Measurements from ENCODE around the gene NALCN.
A peak's percentile ranks its signal among the peaks of the same experiment; 100 is the strongest.

Gene NALCN

DNA sequence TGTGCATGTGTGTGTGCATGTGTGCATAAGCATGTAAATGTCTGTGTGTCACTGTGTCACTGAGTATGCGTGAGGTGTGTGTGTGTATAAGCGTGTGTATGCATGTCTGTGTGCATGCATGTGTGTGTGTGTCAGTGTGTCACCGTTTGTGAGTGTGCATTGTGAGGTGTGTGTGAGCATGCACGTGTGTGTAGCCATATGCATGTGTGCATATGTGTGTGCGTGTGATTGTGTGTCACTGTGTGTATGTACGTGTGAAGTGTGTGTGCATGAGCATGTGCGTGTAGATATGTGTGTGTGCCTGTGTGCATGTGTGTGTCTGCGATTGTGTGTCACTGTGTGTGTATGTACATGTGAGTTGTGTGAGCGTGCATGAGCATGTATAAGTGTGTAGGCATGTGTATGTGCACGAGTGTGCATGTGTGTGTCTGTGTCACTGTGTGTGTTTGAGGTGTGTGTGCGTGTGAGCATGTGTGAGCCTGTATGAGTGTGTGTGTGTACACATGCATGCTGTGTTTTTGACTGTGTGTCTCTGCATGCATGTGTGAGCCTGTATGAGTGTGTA, 144.5 kb downstream of the NALCN start:
- DNase-seq: no peak

GRCh38 chr13:101267656-101268055, 148.7 kb downstream of the NALCN start:
- DNase-seq: no peak

- no peak for DNase-seq
Observed at GRCh38 chr13:101265934-101266333, 150.4 kb downstream of the NALCN start.

GRCh38 chr13:101264931-101265330, 151.4 kb downstream of the NALCN start:
- DNase-seq: no peak

GRCh38 chr13:101262306-101262705, 154.0 kb downstream of the NALCN start:
- DNase-seq: no peak

DNA sequence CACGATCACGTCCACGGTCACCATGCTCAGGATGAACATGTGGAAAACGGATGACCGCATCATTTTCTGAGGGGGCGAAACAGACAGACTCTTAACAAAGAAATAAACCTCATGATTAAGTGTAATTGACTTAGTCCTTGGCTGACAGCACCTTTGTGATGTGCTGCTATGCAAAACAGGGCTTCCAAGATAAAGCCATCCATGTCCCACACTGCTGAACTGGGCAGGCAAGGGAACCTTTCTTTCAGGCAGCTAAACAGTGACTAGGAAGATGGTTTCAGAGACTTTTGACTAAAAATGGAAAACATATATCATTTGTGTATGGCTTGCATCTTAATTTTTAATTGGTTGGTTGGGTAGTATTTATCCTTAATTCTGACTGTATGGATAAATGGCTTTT, 157.8 kb downstream of the NALCN start:
- no peak for DNase-seq

DNA sequence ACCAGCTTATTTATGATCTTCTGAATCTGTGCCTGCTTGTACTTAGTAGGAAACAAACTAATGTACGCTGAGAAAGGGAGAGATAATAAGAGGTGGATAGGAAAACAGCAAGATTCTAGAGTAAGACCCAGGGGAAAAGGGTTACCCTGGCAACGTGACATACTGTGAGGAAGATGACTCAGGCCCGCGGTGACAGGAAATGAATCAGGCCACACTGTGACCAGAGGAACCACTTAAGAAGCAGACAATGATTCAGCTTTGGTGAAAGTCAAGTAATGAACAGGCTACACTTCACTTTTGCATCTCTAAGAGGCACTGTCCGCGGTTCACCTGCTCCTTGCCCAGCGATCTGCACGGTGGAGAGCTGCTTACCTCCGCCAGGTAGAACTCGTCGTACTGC, 158.2 kb downstream of the NALCN start:
- DNase-seq: peak in 1 of 4 experiments; percentile 1

GRCh38 chr13:101248739-101249514, 167.4 kb downstream of the NALCN start:
- no peak for DNase-seq

DNA sequence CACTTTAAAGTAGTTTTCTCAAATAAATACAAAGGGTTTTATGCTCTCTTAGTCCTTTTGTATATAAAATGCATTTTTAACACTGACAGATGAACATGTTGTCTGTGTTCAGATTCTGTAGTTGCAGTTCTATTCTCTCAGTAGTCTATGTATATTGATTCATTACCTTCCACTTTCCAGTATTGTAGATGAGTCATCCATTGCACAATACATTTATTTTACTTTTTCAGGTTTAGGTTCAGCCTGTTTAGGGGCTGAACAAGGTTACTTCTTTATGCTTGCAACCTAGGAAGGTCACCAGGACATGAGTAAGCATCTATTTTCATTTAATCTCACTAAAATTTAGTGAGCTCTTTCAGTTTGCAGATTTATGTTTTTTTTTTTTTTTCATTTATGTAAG, 173.6 kb downstream of the NALCN start:
- DNase-seq: no peak

DNA sequence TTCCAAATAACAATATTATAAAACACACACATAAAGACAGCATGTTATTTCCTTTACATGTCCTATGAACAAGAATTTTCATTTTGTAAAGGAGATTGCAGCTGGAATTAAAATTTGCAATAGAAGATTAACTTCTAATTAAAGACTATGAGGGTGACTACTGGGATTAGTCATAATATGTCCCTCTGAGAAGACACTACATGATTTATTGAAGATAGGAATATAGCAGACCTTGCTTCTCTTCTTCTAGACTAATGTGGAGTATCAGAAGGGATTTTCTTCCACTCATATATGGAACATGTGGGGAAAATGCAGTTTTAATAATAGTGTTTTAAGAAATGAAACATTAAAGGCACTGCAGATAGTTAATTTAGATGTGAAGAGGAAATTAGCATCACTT, 177.8 kb downstream of the NALCN start:
- DNase-seq: no peak

- DNase-seq: no peak
Observed at GRCh38 chr13:101231751-101232428, 184.4 kb downstream of the NALCN start.

DNA sequence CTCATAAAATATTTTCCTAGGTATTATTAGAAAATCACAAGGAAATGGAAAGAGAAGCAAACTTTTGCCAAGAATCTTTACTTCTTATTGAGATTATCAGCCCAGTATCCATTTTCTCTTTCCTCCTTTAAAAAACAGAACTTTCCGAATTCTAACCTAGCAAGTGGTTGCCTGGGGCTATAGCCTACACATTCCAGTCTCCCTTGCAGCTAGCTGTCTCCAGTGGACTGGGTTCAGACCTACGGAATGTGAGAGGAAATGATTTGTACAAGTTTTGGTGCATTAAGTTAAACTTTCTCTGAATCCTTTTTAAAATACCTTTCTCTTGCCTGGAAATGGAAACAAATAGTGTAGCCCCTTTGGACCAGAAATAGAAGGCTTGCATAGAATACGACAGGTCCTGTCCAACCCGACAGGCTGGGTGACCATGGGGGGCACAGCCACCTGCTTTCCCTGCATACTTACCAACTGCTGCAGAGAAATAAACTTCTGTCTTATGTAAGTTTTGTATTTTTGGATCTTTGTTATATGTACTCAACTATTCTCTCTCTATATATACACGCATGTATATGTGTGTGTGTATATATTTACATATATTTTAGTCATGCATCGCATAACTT, 185.9 kb downstream of the NALCN start:
- DNase-seq: no peak

DNA sequence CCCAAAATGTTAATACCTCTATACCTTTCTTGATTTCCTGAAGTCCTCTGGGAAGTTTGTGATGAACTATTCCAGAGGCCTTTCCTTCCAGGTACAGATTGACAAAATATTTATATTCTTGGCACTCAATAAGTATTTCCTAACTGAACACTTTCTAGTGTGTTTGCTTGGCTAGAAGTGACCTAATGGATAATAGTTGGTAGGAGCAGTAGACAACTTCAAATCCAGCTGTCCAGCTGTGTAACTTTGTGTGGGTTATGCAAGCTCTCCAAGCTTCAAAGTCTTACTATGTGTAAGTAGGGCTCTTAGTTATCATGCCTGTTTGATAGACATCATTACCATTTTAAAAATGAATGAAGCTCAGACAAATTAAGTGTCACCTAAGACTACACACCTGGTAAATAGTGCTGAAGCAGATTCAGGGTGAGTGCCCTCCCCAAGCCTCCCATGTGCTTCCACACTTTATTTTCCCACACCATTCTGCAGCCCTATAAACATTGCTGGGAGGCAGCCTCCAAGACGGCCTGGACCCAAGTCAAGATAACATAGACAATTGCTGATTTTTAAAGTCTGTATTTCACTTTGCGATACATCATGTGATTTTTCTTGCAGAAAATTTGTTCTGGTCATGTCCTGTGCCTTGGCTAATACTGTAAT, 196.6 kb downstream of the NALCN start:
- no peak for DNase-seq

DNA sequence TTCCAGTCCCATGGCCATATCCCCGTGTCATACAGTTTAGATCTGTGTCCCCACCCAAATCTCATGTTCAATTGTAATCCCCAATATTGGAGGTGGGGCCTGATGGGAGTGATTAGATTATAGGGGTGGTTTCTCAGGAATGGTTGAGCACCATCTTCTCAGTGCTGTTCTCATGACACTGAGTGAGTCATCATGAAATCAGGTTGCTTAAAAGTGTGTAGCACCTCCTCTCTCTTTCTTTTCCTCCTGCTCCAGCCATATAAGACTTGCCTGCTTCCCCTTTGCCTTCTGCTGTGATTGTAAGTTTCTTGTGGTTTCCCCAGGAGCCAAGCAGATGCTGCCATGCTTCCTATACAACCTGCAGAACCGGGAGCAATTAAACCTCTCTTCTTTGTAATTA, 197.8 kb downstream of the NALCN start:
- DNase-seq: no peak

GRCh38 chr13:101217086-101217485, 199.2 kb downstream of the NALCN start:
- DNase-seq: no peak

DNA sequence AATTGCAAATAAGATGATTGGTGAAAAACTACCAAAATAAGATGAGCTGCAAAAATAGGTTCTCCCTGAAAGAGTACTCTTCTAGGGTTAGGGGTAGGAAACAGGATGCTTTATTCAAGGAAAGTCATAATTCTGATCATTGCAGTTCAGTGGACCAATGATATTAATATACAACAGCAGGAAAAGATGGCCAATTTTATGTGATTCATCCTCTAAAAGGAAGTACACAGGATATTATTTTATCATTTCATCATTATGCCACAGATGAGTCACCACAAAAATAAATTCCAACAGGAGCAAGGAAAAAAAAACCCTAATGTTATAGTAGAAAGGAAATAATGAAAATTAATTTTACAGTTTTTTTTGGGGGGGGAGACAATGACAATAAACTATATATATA, 205.0 kb downstream of the NALCN start:
- no peak for DNase-seq

DNA sequence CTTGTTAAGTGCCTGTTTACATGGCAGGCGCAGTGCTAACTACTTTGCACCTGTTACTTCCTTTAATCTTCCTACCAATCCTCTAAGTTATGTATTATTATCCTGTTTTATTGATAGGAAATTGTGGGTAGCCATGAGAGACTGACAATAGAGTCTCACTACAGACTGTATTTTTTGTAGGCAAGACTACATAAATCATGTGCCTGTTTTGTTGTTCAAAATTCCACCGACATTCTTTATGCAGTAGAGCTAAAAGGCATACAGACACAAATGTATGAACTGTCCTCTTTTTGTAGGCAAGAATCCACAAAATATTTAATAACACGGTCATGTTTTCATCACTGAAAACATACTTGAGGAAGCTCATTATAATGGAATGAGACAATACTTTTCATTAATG, 205.5 kb downstream of the NALCN start:
- no peak for DNase-seq

- DNase-seq: no peak
Observed at GRCh38 chr13:101209206-101209893, 207.0 kb downstream of the NALCN start.

GRCh38 chr13:101205408-101205807, 210.9 kb downstream of the NALCN start:
- no peak for DNase-seq

DNA sequence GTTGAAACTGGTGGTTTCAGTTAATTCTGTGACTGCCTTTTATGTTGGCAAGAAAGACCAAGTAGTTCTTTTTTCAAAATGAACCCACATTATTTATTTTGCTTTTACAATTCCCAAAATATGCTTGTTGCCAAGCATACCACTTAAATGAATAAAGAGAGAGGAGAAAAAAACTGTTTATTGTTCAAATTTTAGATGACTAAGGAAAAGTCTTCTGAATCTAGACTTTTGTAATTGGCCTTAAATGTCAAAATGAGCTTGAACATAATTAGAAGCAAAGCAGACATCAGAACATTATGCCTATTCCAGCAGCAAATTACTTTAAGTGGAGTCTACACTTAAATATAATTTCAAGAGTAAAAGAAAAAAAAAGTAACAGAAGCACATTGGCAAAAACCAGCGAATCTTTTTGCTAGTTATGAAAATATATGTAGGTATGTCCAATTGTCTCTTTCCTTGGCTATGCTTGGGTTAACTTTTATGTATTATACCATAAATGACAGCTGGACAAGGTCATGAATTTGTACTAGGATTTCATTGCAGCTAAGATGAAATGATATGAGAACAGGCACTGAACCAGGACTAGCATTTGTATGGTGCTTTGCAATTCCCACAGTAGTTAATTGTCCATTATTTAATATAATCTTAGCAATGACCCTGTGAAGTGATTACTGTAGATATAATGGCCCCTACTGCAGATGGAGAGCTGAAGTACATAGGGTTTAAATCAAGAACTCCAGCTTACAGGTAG, 211.9 kb downstream of the NALCN start:
- no peak for DNase-seq

DNA sequence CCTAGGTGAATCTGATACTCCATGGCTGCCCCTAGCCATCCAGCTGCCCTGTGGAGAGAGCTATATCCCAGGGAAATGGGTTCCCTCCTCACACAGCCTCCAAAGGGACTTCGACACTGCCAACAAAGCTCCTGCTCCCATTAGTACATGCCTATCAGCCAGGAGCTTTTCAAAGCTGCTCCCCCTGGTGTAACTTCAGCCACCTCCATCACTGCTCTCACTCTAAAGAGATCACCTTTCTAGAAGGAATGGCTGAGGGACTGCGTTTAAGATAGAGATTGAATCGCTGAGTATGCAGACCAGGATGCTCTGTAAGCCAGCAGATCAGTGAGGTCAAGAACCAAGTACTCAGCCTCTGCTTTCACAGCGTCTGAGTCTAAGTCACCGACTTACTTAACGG, 213.7 kb downstream of the NALCN start:
- no peak for DNase-seq

GRCh38 chr13:101190976-101191375, 225.3 kb downstream of the NALCN start:
- no peak for DNase-seq
